GM23338 (cell line): Measurements from ENCODE around the gene ALKBH8. TPM values are rescaled to one million over a fixed set of nuclear protein-coding genes. Genes with fewer than 3 reads are reported as not detected.

Source experiments
- ATAC-seq: fragments of 200-7000 bp; cut with Tn5 transposase; 3 replicates; pipeline ENCODE4 v1.9.1; 2020
- DNase-seq: peaks from one replicate; pipeline ENCODE4 v3.0.0-alpha.2; 2015; ENCODE audit warnings: low spot score
- H2AFZ ChIP-seq: fragments of 200-600 bp; sonication (generic); 2 replicates; pipeline ENCODE4 v1.8.0; 2016; ENCODE audit warnings: antibody characterized with exemption, mild to moderate bottlenecking, moderate library complexity
- H3F3A ChIP-seq: fragments of 200-600 bp; sonication (generic); replicated peaks from 2 replicates; pipeline ENCODE4 v1.8.0; 2017; ENCODE audit warnings: antibody characterized with exemption, mixed run types, low read depth
- H3K27ac ChIP-seq: fragments of 200-600 bp; sonication (generic); 2 replicates; pipeline ENCODE4 v1.6.1; 2016; ENCODE audit warnings: low read depth
- H3K27me3 ChIP-seq: fragments of 200-600 bp; sonication (generic); 2 replicates; pipeline ENCODE4 v1.8.0; 2016; ENCODE audit warnings: mild to moderate bottlenecking, mixed run types, moderate library complexity; ENCODE audit not compliant: insufficient read depth
- H3K36me3 ChIP-seq: fragments of 200-600 bp; sonication (generic); 2 replicates; pipeline ENCODE4 v1.8.0; 2016; ENCODE audit warnings: mild to moderate bottlenecking; ENCODE audit not compliant: insufficient read depth
- H3K4me1 ChIP-seq: fragments of 200-600 bp; sonication (generic); 2 replicates; pipeline ENCODE4 v1.8.0; 2016; ENCODE audit warnings: mild to moderate bottlenecking, moderate library complexity; ENCODE audit not compliant: insufficient read depth
- H3K4me2 ChIP-seq: fragments of 200-600 bp; sonication (generic); 2 replicates; pipeline ENCODE4 v1.7.1; 2017; ENCODE audit warnings: mixed run types
- H3K4me3 ChIP-seq: fragments of 200-600 bp; sonication (generic); 2 replicates; pipeline ENCODE4 v1.6.1; 2016; ENCODE audit warnings: mixed run types
- H3K79me2 ChIP-seq: fragments of 200-600 bp; sonication (generic); replicated peaks from 2 replicates; pipeline ENCODE4 v1.8.0; 2017; ENCODE audit warnings: mild to moderate bottlenecking; ENCODE audit not compliant: insufficient read depth
- H3K9me2 ChIP-seq: fragments of 200-600 bp; sonication (generic); 2 replicates; pipeline ENCODE4 v1.8.0; 2017; ENCODE audit not compliant: insufficient read depth
- H4K20me1 ChIP-seq: fragments of 200-600 bp; sonication (generic); replicated peaks from 2 replicates; pipeline ENCODE4 v1.8.0; 2017; ENCODE audit warnings: mild to moderate bottlenecking; ENCODE audit not compliant: insufficient read depth
- H3K27ac Mint-ChIP-seq: 2 replicates; pipeline ENCODE4 v1.8.0; 2020; ENCODE audit warnings: inconsistent platforms, mild to moderate bottlenecking, moderate library complexity, mixed read lengths
- H3K27me3 Mint-ChIP-seq: 3 replicates; pipeline ENCODE4 v1.8.0; 2022; ENCODE audit warnings: low read depth, mild to moderate bottlenecking, moderate library complexity, mixed read lengths, inconsistent platforms; ENCODE audit not compliant: insufficient read depth, poor library complexity
- H3K36me3 Mint-ChIP-seq: 3 replicates; pipeline ENCODE4 v1.8.0; 2021; ENCODE audit warnings: low read depth, mild to moderate bottlenecking, inconsistent platforms, moderate library complexity, mixed read lengths
- H3K4me1 Mint-ChIP-seq: 3 replicates; pipeline ENCODE4 v1.8.0; 2020; ENCODE audit warnings: mild to moderate bottlenecking, inconsistent platforms, mixed read lengths
- H3K4me3 Mint-ChIP-seq: 3 replicates; pipeline ENCODE4 v1.8.0; 2021; ENCODE audit warnings: moderate library complexity, mild to moderate bottlenecking, inconsistent platforms, mixed read lengths
- H3K9me3 Mint-ChIP-seq: 3 replicates; pipeline ENCODE4 v1.8.0; 2020; ENCODE audit warnings: moderate library complexity, mild to moderate bottlenecking, inconsistent platforms, mixed read lengths
- CREB1 ChIP-seq: fragments of 250-450 bp; sonication (Bioruptor Pico); IDR thresholded peaks from 2 replicates; pipeline ENCODE4 v1.5.0; 2020; ENCODE audit warnings: low read depth, mild to moderate bottlenecking, moderate library complexity
- CTCF ChIP-seq, 2 experiments: fragments of 200-600 bp in 1 of 2; sonication (generic) in 1 of 2; conservative IDR thresholded peaks; 2 replicates each; pipeline versions ENCODE4 v1.5.1 to v1.6.1; 2016 to 2017; ENCODE audit warnings: antibody characterized with exemption in 2 of 2, low read depth in 2 of 2, mild to moderate bottlenecking in 2 of 2, moderate library complexity in 1 of 2
- EZH2 ChIP-seq: fragments of 200-600 bp; sonication (generic); IDR thresholded peaks from one replicate; pipeline ENCODE4 v1.8.0; 2017; ENCODE audit warnings: antibody characterized with exemption, mild to moderate bottlenecking, low read depth; ENCODE audit not compliant: unreplicated experiment
- EZH2phosphoT487 ChIP-seq: fragments of 200-600 bp; sonication (generic); IDR thresholded peaks from one replicate; pipeline ENCODE4 v1.8.1; 2018; ENCODE audit warnings: antibody characterized with exemption; ENCODE audit not compliant: unreplicated experiment
- JUNB ChIP-seq: IDR thresholded peaks from one replicate; pipeline ENCODE4 v1.6.1; 2016; ENCODE audit warnings: antibody characterized with exemption; ENCODE audit not compliant: unreplicated experiment
- NANOG ChIP-seq: IDR thresholded peaks from 2 replicates; pipeline ENCODE4 v1.6.1; 2016; ENCODE audit warnings: antibody characterized with exemption, borderline replicate concordance
- POLR2AphosphoS5 ChIP-seq: IDR thresholded peaks from 2 replicates; pipeline ENCODE4 v1.6.1; 2016; ENCODE audit warnings: antibody characterized with exemption, low read depth
- REST ChIP-seq: IDR thresholded peaks from one replicate; pipeline ENCODE4 v1.6.1; 2018; ENCODE audit warnings: antibody characterized with exemption; ENCODE audit not compliant: unreplicated experiment
- STAT1 ChIP-seq: IDR thresholded peaks from one replicate; pipeline ENCODE4 v1.6.1; 2016; ENCODE audit warnings: antibody characterized with exemption; ENCODE audit not compliant: unreplicated experiment
- ZNF114 ChIP-seq: fragments of 250-450 bp; sonication (Bioruptor Pico); IDR thresholded peaks from 2 replicates; pipeline ENCODE4 v1.5.0; 2020; ENCODE audit warnings: mild to moderate bottlenecking, moderate library complexity
- ZNF331 ChIP-seq: fragments of 250-450 bp; sonication (Bioruptor Pico); IDR thresholded peaks from 2 replicates; pipeline ENCODE4 v1.5.0; 2020; ENCODE audit warnings: low read depth, mild to moderate bottlenecking, moderate library complexity
- polyA plus RNA-seq: library from polyadenylated mRNA; unstranded; fragments of >200 nt; fragmentation: Nextera tagmentation; extraction: Ambion mirVana; gene quantifications from 2 replicates; pipeline ENCODE4 v1.2.1, GENCODE V29; 2016
- total RNA-seq: library from RNA; depleted of rRNA; stranded (reverse); fragments of >200 nt; shearing (Covaris generic); gene quantifications from 2 replicates; pipeline ENCODE4 v1.2.3, GENCODE V29; 2014
- TF ChIP-seq, protein P1 (sequence below): IDR thresholded peaks from 2 replicates; pipeline ENCODE4 v1.6.1; 2016; ENCODE audit warnings: antibody characterized with exemption
- TF ChIP-seq, protein P2 (sequence below): fragments of 250-450 bp; sonication (Bioruptor Pico); IDR thresholded peaks from 2 replicates; pipeline ENCODE4 v1.5.0; 2020; ENCODE audit warnings: mild to moderate bottlenecking, moderate library complexity

ALKBH8 gene
- total and polyA plus RNA-seq, 2 experiments from 2014 or later, result 8.9 to 14.2 TPM

- peaks cover 2% of the 10 kb centered on the region for H3K27me3 Mint-ChIP-seq
Observed at GRCh38 chr11:107508858-107509244, 56.7 kb downstream of the ALKBH8 start.

More at GRCh38 chr11:107508858-107509244, 56.7 kb downstream of the ALKBH8 start:
- Mint-ChIP-seq H3K4me1 (no peaks in the 10 kb centered on the region), H3K36me3 (peaks cover 16% of the 10 kb centered on the region), H3K9me3 (no peaks in the 10 kb centered on the region), H3K4me3 (no peak overlapping the region), H3K27ac (no peak overlapping the region)
- Histone ChIP-seq H3K27me3 (no peaks in the 10 kb centered on the region), H3K27ac (no peak overlapping the region), H3F3A (no peaks in the 10 kb centered on the region), H3K4me3 (no peak overlapping the region), H3K4me1 (no peaks in the 10 kb centered on the region), H4K20me1 (no peaks in the 10 kb centered on the region), H3K79me2 (no peaks in the 10 kb centered on the region), H3K36me3 (no peaks in the 10 kb centered on the region), H2AFZ (no peak overlapping the region), H3K9me2 (no peaks in the 10 kb centered on the region), H3K4me2 (no peak overlapping the region)
- ATAC-seq (no peak), DNase-seq (no peak)
- TF ChIP-seq, protein P1, sequence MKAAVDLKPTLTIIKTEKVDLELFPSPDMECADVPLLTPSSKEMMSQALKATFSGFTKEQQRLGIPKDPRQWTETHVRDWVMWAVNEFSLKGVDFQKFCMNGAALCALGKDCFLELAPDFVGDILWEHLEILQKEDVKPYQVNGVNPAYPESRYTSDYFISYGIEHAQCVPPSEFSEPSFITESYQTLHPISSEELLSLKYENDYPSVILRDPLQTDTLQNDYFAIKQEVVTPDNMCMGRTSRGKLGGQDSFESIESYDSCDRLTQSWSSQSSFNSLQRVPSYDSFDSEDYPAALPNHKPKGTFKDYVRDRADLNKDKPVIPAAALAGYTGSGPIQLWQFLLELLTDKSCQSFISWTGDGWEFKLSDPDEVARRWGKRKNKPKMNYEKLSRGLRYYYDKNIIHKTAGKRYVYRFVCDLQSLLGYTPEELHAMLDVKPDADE, result no peak
- TF ChIP-seq REST (no peak), NANOG (no peak), ZNF331 (CRISPR knock-in tag) (no peak), POLR2AphosphoS5 (no peak), STAT1 (no peak), ZNF114 (no peak), CREB1 (CRISPR knock-in tag) (no peak), EZH2phosphoT487 (no peak), CTCF (conservative IDR thresholded peaks at IDR 0.05; ENCODE audit: low read depth in 2 of 2) (no peak), JUNB (no peak), EZH2 (no peak)
- TF ChIP-seq, protein P2, sequence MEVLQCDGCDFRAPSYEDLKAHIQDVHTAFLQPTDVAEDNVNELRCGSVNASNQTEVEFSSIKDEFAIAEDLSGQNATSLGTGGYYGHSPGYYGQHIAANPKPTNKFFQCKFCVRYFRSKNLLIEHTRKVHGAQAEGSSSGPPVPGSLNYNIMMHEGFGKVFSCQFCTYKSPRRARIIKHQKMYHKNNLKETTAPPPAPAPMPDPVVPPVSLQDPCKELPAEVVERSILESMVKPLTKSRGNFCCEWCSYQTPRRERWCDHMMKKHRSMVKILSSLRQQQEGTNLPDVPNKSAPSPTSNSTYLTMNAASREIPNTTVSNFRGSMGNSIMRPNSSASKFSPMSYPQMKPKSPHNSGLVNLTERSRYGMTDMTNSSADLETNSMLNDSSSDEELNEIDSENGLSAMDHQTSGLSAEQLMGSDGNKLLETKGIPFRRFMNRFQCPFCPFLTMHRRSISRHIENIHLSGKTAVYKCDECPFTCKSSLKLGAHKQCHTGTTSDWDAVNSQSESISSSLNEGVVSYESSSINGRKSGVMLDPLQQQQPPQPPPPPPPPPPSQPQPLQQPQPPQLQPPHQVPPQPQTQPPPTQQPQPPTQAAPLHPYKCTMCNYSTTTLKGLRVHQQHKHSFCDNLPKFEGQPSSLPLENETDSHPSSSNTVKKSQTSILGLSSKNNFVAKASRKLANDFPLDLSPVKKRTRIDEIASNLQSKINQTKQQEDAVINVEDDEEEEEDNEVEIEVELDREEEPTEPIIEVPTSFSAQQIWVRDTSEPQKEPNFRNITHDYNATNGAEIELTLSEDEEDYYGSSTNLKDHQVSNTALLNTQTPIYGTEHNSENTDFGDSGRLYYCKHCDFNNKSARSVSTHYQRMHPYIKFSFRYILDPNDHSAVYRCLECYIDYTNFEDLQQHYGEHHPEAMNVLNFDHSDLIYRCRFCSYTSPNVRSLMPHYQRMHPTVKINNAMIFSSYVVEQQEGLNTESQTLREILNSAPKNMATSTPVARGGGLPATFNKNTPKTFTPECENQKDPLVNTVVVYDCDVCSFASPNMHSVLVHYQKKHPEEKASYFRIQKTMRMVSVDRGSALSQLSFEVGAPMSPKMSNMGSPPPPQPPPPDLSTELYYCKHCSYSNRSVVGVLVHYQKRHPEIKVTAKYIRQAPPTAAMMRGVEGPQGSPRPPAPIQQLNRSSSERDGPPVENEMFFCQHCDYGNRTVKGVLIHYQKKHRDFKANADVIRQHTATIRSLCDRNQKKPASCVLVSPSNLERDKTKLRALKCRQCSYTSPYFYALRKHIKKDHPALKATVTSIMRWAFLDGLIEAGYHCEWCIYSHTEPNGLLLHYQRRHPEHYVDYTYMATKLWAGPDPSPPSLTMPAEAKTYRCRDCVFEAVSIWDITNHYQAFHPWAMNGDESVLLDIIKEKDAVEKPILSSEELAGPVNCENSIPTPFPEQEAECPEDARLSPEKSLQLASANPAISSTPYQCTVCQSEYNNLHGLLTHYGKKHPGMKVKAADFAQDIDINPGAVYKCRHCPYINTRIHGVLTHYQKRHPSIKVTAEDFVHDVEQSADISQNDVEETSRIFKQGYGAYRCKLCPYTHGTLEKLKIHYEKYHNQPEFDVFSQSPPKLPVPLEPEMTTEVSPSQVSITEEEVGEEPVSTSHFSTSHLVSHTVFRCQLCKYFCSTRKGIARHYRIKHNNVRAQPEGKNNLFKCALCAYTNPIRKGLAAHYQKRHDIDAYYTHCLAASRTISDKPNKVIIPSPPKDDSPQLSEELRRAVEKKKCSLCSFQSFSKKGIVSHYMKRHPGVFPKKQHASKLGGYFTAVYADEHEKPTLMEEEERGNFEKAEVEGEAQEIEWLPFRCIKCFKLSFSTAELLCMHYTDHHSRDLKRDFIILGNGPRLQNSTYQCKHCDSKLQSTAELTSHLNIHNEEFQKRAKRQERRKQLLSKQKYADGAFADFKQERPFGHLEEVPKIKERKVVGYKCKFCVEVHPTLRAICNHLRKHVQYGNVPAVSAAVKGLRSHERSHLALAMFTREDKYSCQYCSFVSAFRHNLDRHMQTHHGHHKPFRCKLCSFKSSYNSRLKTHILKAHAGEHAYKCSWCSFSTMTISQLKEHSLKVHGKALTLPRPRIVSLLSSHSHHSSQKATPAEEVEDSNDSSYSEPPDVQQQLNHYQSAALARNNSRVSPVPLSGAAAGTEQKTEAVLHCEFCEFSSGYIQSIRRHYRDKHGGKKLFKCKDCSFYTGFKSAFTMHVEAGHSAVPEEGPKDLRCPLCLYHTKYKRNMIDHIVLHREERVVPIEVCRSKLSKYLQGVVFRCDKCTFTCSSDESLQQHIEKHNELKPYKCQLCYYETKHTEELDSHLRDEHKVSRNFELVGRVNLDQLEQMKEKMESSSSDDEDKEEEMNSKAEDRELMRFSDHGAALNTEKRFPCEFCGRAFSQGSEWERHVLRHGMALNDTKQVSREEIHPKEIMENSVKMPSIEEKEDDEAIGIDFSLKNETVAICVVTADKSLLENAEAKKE (CRISPR knock-in tag), result no peak
